Measurements from ENCODE around the gene LIFR.

- no peak for TF ChIP-seq CTCF (IDR thresholded peaks at IDR 0.05)
- TF ChIP-seq POLR2AphosphoS5 (IDR thresholded peaks at IDR 0.05; ENCODE audit: low read depth, low read length), result no peak
- no peak for TF ChIP-seq NFIC (IDR thresholded peaks at IDR 0.05; ENCODE audit: borderline replicate concordance)
- TF ChIP-seq NRF1 (IDR thresholded peaks at IDR 0.05; ENCODE audit: low read depth, low read length), result no peak
- no peak for TF ChIP-seq REST (IDR thresholded peaks at IDR 0.05; ENCODE audit: low read depth, low read length)
- TF ChIP-seq ZBTB33 (IDR thresholded peaks at IDR 0.05; ENCODE audit: borderline replicate concordance, low read depth), result no peak
- no peak for TF ChIP-seq EP300 (IDR thresholded peaks at IDR 0.05; ENCODE audit: borderline replicate concordance in 1 of 2, low read depth in 1 of 2, low read length in 1 of 2)
- TF ChIP-seq JUND (IDR thresholded peaks at IDR 0.05), result no peak
- no peak for TF ChIP-seq CHD2 (IDR thresholded peaks at IDR 0.05; ENCODE audit: low read length, partially characterized antibody)
- no peak for TF ChIP-seq FOXM1 (IDR thresholded peaks at IDR 0.05; ENCODE audit: low read depth)
- no peak for TF ChIP-seq TAF1 (IDR thresholded peaks at IDR 0.05; ENCODE audit: borderline replicate concordance, low read depth, low read length)
Observed at GRCh38 chr5:38559428-38559827, 3.0 kb upstream of the LIFR start.

Data from SK-N-SH (cell line).